CD4-positive, alpha-beta T cell treated with Interleukin-15 for 1 hour (primary cell): ENCODE measurements around the gene MMP2.
A peak's percentile ranks its signal among the peaks of the same experiment; 100 is the strongest.

ENCODE experiments used
- DNase-seq: peaks from one replicate; pipeline ENCODE4 v3.0.0-alpha.2; 2020

The MMP2 gene

GRCh38 chr16:55478827-55479429, at the start of gene MMP2:
Gene MMP2 (plus strand): TSS chr16:55479198. CDS start chr16:55479480, 282 bp downstream.
- no peak for DNase-seq

- no peak for DNase-seq
Measured at GRCh38 chr16:55433030-55433429, 46.0 kb upstream of the MMP2 start.

GRCh38 chr16:55433535-55433934, 45.5 kb upstream of the MMP2 start:
- no peak for DNase-seq

GRCh38 chr16:55434000-55434399, 45.0 kb upstream of the MMP2 start:
- DNase-seq: no peak

- no peak for DNase-seq
Measured at GRCh38 chr16:55435387-55435786, 43.6 kb upstream of the MMP2 start.

GRCh38 chr16:55436587-55436986, 42.4 kb upstream of the MMP2 start:
- no peak for DNase-seq

GRCh38 chr16:55437625-55438024, 41.4 kb upstream of the MMP2 start:
- DNase-seq: no peak

GRCh38 chr16:55438281-55438680, 40.7 kb upstream of the MMP2 start:
- no peak for DNase-seq

GRCh38 chr16:55439101-55439690, 39.8 kb upstream of the MMP2 start:
- DNase-seq: no peak

GRCh38 chr16:55443434-55444346, 35.3 kb upstream of the MMP2 start:
- DNase-seq: no peak

GRCh38 chr16:55444754-55445485, 34.1 kb upstream of the MMP2 start:
- DNase-seq: peak; percentile 72

GRCh38 chr16:55447231-55447630, 31.8 kb upstream of the MMP2 start:
- DNase-seq: no peak

GRCh38 chr16:55452996-55453395, 26.0 kb upstream of the MMP2 start:
- no peak for DNase-seq

- no peak for DNase-seq
Measured at GRCh38 chr16:55453909-55454308, 25.1 kb upstream of the MMP2 start.

- no peak for DNase-seq
Measured at GRCh38 chr16:55454861-55455260, 24.1 kb upstream of the MMP2 start.

GRCh38 chr16:55462241-55462640, 16.8 kb upstream of the MMP2 start:
- no peak for DNase-seq

GRCh38 chr16:55464375-55464774, 14.6 kb upstream of the MMP2 start:
- DNase-seq: no peak

- DNase-seq: peak; percentile 77
Measured at GRCh38 chr16:55465077-55465896, 13.7 kb upstream of the MMP2 start.

- no peak for DNase-seq
Measured at GRCh38 chr16:55466209-55466608, 12.8 kb upstream of the MMP2 start.

- DNase-seq: no peak
Measured at GRCh38 chr16:55467898-55468297, 11.1 kb upstream of the MMP2 start.

GRCh38 chr16:55468352-55468990, 10.5 kb upstream of the MMP2 start:
- DNase-seq: no peak
